Measurements from ENCODE around the gene MYO10.
A peak's percentile ranks its signal among the peaks of the same experiment; 100 is the strongest.

MYO10 gene

GRCh38 chr5:16695779-16696178 is 240.3 kb downstream of the MYO10 start:
- no peak for DNase-seq

- no peak for DNase-seq
Observed at GRCh38 chr5:16693879-16694278, 242.2 kb downstream of the MYO10 start.

- DNase-seq = no peak
Observed at GRCh38 chr5:16691731-16692130, 244.4 kb downstream of the MYO10 start.

GRCh38 chr5:16690243-16690852 is 245.7 kb downstream of the MYO10 start:
- DNase-seq = no peak

GRCh38 chr5:16687898-16688297 is 248.2 kb downstream of the MYO10 start:
- DNase-seq = no peak

GRCh38 chr5:16685069-16685468 is 251.0 kb downstream of the MYO10 start:
- no peak for DNase-seq

GRCh38 chr5:16681876-16682275 is 254.2 kb downstream of the MYO10 start:
- no peak for DNase-seq

- DNase-seq = no peak
Observed at GRCh38 chr5:16679863-16680262, 256.2 kb downstream of the MYO10 start.

- no peak for DNase-seq
Observed at GRCh38 chr5:16679190-16679589, 256.9 kb downstream of the MYO10 start.

- DNase-seq = no peak
Observed at GRCh38 chr5:16675806-16676205, 260.3 kb downstream of the MYO10 start.

- no peak for DNase-seq
Observed at GRCh38 chr5:16674750-16675149, 261.3 kb downstream of the MYO10 start.

- DNase-seq = peak; percentile 11
Observed at GRCh38 chr5:16673241-16674201, 262.6 kb downstream of the MYO10 start.

GRCh38 chr5:16671208-16671607 is 264.9 kb downstream of the MYO10 start:
- DNase-seq = no peak

GRCh38 chr5:16669776-16670175 is 266.3 kb downstream of the MYO10 start:
- no peak for DNase-seq

- no peak for DNase-seq
Observed at GRCh38 chr5:16668631-16669030, 267.5 kb downstream of the MYO10 start.

- no peak for DNase-seq
Observed at GRCh38 chr5:16668194-16668593, 267.9 kb downstream of the MYO10 start.

GRCh38 chr5:16666883-16667398 is 269.1 kb downstream of the MYO10 start:
- no peak for DNase-seq

GRCh38 chr5:16666130-16666882 is 269.8 kb downstream of the MYO10 start:
- no peak for DNase-seq

GRCh38 chr5:16665601-16666000 is 270.5 kb downstream of the MYO10 start:
- DNase-seq = no peak

- no peak for DNase-seq
Observed at GRCh38 chr5:16664368-16664767, 271.7 kb downstream of the MYO10 start.

GRCh38 chr5:16663840-16664239 is 272.2 kb downstream of the MYO10 start:
- DNase-seq = no peak

- no peak for DNase-seq
Observed at GRCh38 chr5:16661713-16662112, 274.4 kb downstream of the MYO10 start.

GRCh38 chr5:16660982-16661381 is 275.1 kb downstream of the MYO10 start:
- no peak for DNase-seq

All from activated naive CD4-positive, alpha-beta T cell treated with Interleukin-2 at 50 U/mL for 16 hours (primary cell).